HL-60/S4 (cell line): ENCODE data around the gene SLC6A20.

ENCODE experiments used
- in situ Hi-C: fragments of 300-500 bp; cut with MboI; formaldehyde crosslinking; loops from 2 replicates; pipeline ENCODE4 v1.14.3; 2022; ENCODE audit warnings: low sequenced_read_pairs

The SLC6A20 gene

GRCh38 chr3:45802146-45802545, 5.8 kb upstream of the SLC6A20 start:
- in situ Hi-C loops, result no loop called here

DNA sequence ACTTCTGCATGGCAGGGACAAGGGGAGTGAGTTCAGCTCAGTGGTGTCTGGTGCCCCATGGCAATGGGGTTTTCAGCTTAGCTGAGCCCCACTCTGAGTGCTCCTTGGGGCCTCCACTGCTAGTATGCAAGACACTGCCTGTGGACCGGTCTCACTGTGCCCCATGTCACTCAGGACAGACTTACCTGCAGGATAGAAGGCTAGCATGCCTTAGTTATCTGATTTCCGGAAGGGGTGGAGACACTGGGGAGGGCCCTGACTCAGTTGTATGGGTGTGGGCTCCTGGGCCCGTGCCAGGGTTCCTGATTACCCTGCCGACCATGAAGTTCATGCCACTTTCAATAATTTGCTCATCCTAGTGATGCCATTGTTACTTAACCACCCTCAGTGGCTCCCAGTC, 4.3 kb upstream of the SLC6A20 start:
- in situ Hi-C loops, result no loop called here

DNA sequence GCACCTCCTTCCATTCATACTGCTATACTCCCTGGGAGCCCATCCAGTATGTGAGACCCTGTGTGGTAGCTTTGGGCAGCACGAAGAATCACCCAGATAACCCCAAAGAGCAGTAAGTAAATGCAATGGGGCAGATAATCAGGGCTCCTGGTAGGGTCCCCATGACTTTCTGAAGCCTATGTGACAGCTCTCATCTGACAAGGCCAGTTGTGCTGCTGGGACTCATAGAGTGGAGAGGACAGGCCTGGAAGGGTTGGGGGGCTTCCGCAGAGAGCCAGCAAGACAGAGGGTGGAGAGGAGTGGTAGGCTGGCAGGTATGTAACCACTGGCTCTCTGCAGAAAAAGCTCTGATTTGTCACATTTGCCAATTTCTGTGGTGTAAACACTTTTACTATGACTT, 3.2 kb upstream of the SLC6A20 start:
- in situ Hi-C loops, result no loop called here

- in situ Hi-C loops, result no loop called here
These were observed 1.7 kb upstream of the SLC6A20 start for GRCh38 chr3:45798034-45798433.

- in situ Hi-C loops, result no loop called here
These were observed 734 bp upstream of the SLC6A20 start for GRCh38 chr3:45796902-45797637.

DNA sequence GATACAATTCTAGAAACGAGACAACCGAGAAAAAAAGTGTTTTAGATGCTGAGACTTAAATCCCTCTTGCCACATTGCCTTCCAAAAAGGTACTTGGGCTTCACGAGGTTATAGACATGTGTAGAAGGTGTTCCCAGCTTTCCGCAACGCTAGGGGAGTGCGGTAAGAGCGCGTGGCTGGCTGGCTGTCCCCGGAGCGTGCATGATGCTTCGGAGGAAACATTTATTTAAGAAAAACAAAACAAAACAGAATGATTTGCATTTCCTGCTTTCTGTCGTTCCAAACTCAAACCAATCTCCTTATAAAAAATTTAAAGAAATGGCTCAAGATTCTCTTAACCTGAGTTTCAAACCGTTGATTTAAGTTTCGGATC, 841 bp downstream of the SLC6A20 start:
- in situ Hi-C loops, result no loop called here

GRCh38 chr3:45794660-45795059, 1.7 kb downstream of the SLC6A20 start:
- in situ Hi-C loops, result no loop called here

DNA sequence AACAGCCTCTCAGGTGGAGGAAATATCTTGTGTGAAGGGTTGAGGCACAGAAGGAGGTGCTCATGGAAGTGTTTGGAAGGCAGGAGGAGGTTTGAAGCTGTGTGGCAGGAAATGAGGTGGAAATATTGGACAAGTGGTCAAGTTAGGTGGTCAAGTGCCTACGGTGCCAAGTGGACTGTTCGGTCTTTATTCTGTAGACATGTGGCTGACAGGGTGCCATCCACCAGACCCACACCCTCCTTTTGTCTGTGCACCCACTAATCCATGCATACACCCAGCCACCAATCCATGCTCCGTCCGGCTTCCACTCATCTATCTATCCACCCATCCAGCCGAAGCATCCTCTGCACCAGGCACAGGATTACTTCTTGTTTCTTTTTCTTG, 2.2 kb downstream of the SLC6A20 start:
- in situ Hi-C loops, result no loop called here

DNA sequence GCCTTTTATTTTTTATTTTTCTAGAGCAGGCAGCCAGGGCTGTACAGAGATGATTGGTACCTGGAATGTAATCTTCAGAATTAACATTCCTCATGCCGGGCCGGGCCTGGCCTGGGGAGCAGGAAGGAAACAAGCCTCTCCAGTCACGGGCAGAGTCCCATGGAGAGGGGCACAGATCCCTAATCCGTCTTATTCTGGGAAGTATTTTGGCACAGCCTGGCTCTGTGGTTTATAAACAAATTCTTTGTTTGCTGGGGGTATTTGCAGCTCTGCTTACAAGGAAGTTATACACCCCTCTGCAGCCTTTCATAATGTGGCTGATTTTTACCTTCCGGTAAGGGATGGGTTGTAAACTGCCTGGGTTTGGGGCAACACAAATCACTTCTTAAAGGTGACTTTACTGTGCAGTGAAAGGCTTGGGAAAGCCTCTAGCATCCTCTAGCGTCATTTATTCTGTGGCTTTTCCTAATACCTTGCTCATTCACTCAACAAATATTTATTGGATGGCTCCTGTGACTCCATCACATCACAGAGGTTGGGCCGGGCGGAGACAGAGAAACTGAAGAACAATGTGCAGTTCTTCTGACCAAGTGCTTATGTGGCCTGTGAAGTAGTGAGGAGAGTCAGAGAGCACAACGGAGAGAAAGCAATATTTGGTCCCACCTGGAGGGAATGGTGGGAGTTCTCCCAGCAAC, 2.7 kb downstream of the SLC6A20 start:
- in situ Hi-C loops, result no loop called here

- in situ Hi-C loops, result no loop called here
These were observed 3.7 kb downstream of the SLC6A20 start for GRCh38 chr3:45792516-45793172.

DNA sequence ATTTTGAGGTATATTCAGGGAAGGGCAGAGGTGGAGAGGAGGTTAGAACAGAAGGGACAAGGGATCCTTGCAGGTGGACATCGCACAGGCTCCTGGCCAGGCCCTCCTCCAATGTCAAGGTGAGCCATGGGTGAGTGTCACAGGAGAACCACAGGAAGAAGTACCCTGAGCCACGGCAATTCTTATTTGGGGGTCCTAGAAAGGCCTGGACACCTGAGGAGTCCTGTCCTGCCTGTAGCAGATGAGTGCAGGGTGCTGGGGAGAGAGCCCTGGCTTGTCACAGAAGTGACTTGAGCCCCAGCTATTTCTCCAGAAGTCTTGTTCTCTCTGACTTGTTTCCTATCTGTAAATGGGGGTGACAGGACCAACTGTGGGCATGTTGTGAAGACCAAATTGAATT, 4.3 kb downstream of the SLC6A20 start:
- in situ Hi-C loops, result no loop called here

- in situ Hi-C loops, result no loop called here
These were observed 5.7 kb downstream of the SLC6A20 start for GRCh38 chr3:45790596-45790995.

GRCh38 chr3:45789235-45789812, 7.0 kb downstream of the SLC6A20 start:
- in situ Hi-C loops, result no loop called here

GRCh38 chr3:45787551-45787950, 8.8 kb downstream of the SLC6A20 start:
- in situ Hi-C loops, result no loop called here

DNA sequence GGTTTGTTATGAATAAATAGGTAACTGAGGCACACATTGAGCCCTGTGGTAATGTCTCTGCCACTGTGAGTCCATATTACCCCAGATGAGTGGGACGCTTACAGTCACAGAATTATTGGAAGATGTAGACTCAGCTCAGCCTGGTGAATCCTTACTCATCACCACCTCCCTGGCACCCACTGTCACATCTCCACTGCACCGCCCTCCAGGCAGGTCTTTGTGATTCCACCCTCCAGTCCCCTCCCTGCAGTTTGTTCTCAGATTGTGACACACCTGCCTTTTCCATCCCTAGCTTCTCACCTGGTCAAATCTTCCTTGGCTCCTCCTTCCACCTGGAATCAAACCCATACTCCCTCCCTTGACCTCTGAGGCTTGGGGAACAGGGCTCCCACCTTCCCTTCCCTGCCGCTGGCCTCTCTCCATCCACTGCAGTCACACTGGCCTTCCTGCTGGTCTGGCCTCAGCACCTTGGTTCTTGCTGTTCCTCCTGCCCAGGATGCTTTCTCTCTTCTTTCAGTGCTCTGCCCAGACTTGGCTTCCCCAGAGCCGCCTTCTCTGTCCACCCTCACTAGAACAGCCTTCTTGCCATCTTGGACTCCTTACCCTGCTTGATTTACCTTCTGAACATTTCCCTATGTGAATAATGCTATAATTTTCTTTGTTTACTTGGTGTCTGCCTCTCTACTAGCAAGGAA, 9.4 kb downstream of the SLC6A20 start:
- in situ Hi-C loops, result no loop called here

- in situ Hi-C loops, result no loop called here
These were observed 10.7 kb downstream of the SLC6A20 start for GRCh38 chr3:45785605-45786150.

DNA sequence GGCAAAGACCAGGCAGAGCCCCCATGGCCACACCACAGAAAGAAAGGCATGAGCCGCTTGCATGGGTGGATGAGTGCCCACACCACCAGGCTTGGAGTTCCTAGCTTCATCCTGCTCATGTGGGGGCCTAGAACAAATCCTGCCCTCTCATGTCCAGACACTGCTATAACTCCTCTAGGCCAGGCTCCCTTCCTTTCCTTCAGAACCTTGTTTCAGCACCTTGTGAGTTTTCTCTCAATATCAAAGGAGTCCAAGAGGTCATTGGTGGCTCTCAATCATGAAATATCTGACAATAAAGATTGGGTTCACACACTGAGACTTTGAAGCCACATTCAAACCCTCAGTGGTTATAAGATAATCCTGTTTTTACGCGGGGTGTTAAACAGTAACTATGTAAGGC, 12.7 kb downstream of the SLC6A20 start:
- in situ Hi-C loops, result no loop called here

DNA sequence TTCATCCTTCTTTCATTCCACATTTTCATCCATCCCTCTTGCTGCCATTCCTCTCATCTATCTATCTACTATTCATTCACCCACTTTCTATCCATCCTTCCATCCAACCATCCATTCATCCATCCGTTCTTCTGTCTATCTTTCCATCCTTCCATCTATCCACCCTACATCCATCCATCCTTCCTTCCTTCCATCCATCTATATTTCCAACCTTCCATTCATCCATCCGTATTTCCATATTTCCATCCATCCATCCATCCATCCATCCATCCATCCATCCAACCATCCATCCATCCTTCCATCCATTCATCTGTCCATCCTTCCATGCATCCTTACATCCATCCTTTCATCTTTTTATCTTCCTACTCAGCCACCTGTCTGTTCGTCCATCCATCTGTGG, 14.0 kb downstream of the SLC6A20 start:
- in situ Hi-C loops, result no loop called here

GRCh38 chr3:45781841-45782240, 14.5 kb downstream of the SLC6A20 start:
- in situ Hi-C loops, result no loop called here

DNA sequence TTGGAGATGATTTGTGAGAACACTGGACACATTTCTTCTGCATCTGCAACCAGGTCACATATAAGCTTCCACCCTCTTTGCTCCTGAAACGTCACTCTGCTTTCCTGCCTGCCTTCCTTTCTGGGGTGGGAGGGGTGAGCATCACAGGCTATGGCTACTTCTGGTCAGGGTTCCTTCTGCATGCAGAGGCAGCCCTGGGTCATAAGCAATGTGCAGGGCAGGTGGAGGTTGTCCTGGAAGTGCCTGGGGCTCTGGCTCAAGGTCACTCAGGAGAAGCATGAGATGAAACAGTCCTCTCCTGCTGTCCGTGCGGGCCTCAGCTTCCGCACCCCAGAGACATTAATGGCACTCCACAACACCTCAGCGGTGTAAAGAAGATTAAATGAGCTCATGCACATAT, 15.1 kb downstream of the SLC6A20 start:
- in situ Hi-C loops, result no loop called here
